MCF 10A (cell line): ENCODE results near the gene OR56A3. TPM values are rescaled to one million over a fixed set of nuclear protein-coding genes. Genes with fewer than 3 reads are reported as not detected.

Experiments
- BruUV-seq: library from RNA; stranded (reverse); fragments of 400-500 nt; replicated peaks from 2 replicates; lab custom pipeline; 2021; lab: Mats Ljungman, UMichigan
- CTCF ChIA-PET: fragments of 300-600 bp; sonication (Branson Sonifier 250); formaldehyde crosslinking; extraction: SDS; loops from one replicate; lab custom pipeline; 2021; ENCODE audit warnings: antibody characterized with exemption, inconsistent platforms; lab: Yijun Ruan, JAX
- POLR2A ChIA-PET: fragments of 300-600, 350-650 bp; sonication (Branson Sonifier 250); formaldehyde crosslinking; extraction: SDS; loops from one replicate; lab custom pipeline; 2020; ENCODE audit warnings: antibody characterized with exemption, inconsistent platforms; lab: Yijun Ruan, JAX
- DNase-seq: peaks from one replicate; pipeline ENCODE4 v3.0.0-alpha.2; 2018; ENCODE audit not compliant: unreplicated experiment
- H3K27ac Mint-ChIP-seq: one replicate; pipeline ENCODE4 v1.8.0; 2022; ENCODE audit warnings: mild to moderate bottlenecking, low read depth, mixed read lengths; ENCODE audit not compliant: unreplicated experiment
- H3K27me3 Mint-ChIP-seq: one replicate; pipeline ENCODE4 v1.8.0; 2022; ENCODE audit warnings: mixed read lengths; ENCODE audit not compliant: insufficient read depth, unreplicated experiment
- H3K36me3 Mint-ChIP-seq: one replicate; pipeline ENCODE4 v1.8.0; 2022; ENCODE audit warnings: mild to moderate bottlenecking, moderate library complexity, mixed read lengths; ENCODE audit not compliant: insufficient read depth, unreplicated experiment
- H3K4me1 Mint-ChIP-seq: one replicate; pipeline ENCODE4 v1.8.0; 2022; ENCODE audit warnings: mixed read lengths; ENCODE audit not compliant: insufficient read depth, unreplicated experiment
- H3K4me3 Mint-ChIP-seq: one replicate; pipeline ENCODE4 v1.8.0; 2022; ENCODE audit warnings: mild to moderate bottlenecking, moderate library complexity, mixed read lengths; ENCODE audit not compliant: unreplicated experiment
- H3K9me3 Mint-ChIP-seq: one replicate; pipeline ENCODE4 v1.8.0; 2022; ENCODE audit warnings: mixed read lengths; ENCODE audit not compliant: unreplicated experiment
- intact Hi-C: fragments of 100-400 bp; cut with micrococcal nuclease; formaldehyde crosslinking; loops from 2 replicates; pipeline ENCODE4 v1.14.1; 2022
- total RNA-seq: library from RNA; stranded (reverse); gene quantifications from 2 replicates; pipeline ENCODE4 v1.2.3, GENCODE V29; 2022
- TF ChIP-seq, protein P1 (sequence below): fragments of 200-600 bp; IDR thresholded peaks from one replicate; pipeline ENCODE4 v1.8.0; 2022; ENCODE audit warnings: antibody characterized with exemption, mild to moderate bottlenecking; ENCODE audit not compliant: unreplicated experiment

Gene OR56A3
- total RNA-seq, 1 experiment from 2014 or later: not detected

DNA sequence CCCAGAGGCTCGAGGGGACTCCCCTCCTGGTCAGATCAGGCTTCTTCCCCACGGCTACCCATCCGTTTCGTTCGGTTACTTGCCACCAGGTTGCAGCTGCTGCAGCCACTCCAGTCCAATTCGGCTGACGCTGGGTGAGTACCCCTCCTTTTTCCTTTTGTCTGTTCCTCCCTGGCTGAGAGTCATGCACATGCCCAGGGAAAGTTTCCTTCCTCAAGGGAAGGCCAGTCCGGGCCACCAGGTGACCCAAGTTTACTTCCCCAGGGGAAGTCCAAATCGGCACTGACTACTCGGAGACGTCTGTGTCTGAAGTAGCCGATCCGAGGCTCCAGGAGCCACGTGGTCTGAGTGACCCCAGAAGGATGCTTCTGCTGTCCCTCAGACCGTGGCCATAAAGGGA is 13.2 kb upstream of the OR56A3 start:
- H3K4me3 Mint-ChIP-seq: no peak overlapping the region
- H3K36me3 Mint-ChIP-seq: no peaks in the 10 kb centered on the region
- TF ChIP-seq, protein P1, sequence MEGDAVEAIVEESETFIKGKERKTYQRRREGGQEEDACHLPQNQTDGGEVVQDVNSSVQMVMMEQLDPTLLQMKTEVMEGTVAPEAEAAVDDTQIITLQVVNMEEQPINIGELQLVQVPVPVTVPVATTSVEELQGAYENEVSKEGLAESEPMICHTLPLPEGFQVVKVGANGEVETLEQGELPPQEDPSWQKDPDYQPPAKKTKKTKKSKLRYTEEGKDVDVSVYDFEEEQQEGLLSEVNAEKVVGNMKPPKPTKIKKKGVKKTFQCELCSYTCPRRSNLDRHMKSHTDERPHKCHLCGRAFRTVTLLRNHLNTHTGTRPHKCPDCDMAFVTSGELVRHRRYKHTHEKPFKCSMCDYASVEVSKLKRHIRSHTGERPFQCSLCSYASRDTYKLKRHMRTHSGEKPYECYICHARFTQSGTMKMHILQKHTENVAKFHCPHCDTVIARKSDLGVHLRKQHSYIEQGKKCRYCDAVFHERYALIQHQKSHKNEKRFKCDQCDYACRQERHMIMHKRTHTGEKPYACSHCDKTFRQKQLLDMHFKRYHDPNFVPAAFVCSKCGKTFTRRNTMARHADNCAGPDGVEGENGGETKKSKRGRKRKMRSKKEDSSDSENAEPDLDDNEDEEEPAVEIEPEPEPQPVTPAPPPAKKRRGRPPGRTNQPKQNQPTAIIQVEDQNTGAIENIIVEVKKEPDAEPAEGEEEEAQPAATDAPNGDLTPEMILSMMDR: no peak
- H3K9me3 Mint-ChIP-seq: peaks cover 48% of the 10 kb centered on the region
- ChIA-PET CTCF (no interaction called here), POLR2A (no interaction called here)
- BruUV-seq: no TSS peak
- intact Hi-C loops: no loop called here
- H3K4me1 Mint-ChIP-seq: no peaks in the 10 kb centered on the region
- DNase-seq: no peak
- no peak overlapping the region for H3K27ac Mint-ChIP-seq
- H3K27me3 Mint-ChIP-seq: no peaks in the 10 kb centered on the region

DNA sequence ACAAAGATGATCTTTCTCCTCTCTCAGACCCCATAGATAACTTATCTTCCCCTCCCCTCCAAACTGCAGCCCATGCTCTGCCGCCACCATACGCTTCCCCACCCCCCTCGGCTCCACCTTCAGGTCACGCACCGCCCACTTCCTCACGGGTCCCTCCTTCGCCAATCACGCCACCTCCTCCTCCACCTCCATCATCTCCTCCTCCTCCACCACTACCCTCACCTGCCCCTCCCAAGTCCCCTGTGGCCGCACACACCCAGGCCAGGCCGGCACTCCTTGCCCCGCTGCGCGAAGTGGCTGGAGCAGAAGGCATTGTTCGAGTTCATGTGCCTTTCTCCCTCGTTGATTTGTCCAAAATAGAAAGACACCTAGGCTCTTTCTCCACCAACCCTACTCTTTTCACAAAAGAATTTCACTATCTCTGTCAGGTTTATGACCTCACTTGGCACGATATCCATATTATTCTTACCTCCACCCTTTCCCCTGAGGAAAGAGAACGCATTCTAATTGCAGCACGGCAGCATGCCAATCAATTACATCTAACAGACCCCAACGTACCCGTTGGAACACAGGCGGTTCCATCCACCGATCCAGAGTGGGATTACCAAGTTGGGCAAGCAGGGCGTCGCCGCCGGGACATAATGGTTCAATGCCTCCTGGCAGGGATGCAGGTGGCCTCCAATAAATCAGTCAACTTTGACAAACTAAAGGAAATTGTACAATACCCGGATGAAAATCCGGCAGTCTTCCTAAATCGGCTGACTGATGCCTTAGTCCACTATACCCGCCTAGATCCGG is 12.3 kb upstream of the OR56A3 start:
- H3K4me3 Mint-ChIP-seq: no peak overlapping the region
- DNase-seq: no peak
- intact Hi-C loops: no loop called here
- H3K27ac Mint-ChIP-seq: no peak overlapping the region
- H3K9me3 Mint-ChIP-seq: peaks cover 42% of the 10 kb centered on the region
- no peaks in the 10 kb centered on the region for H3K36me3 Mint-ChIP-seq
- TF ChIP-seq, protein P1: no peak
- CTCF ChIA-PET: no interaction called here
- H3K27me3 Mint-ChIP-seq: no peaks in the 10 kb centered on the region
- H3K4me1 Mint-ChIP-seq: no peaks in the 10 kb centered on the region
- POLR2A ChIA-PET: no interaction called here
- BruUV-seq: no TSS peak

DNA sequence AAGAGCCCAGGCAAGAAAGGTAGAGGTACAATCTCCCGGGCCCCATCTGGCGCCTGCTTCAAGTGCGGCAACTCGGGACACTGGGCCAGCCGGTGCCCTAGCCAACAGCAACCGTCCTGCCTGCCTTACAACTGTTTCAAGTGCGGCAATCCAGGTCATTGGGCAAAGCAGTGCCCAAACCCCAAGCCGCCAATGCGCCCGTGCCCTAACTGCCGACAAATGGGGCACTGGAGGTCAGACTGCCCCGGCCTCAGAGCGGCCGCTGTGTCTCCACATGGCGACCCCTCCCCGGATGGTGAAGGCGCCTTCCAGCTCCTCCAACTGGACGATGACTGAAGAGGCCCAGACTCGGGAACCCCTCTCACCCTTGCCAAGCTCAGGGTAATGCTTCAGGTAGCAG is 11.4 kb upstream of the OR56A3 start:
- no peaks in the 10 kb centered on the region for H3K4me1 Mint-ChIP-seq
- H3K36me3 Mint-ChIP-seq: no peaks in the 10 kb centered on the region
- H3K27ac Mint-ChIP-seq: no peak overlapping the region
- peaks cover 39% of the 10 kb centered on the region for H3K9me3 Mint-ChIP-seq
- TF ChIP-seq, protein P1: no peak
- POLR2A ChIA-PET: no interaction called here
- intact Hi-C loops: no loop called here
- DNase-seq: no peak
- BruUV-seq: no TSS peak
- H3K27me3 Mint-ChIP-seq: no peaks in the 10 kb centered on the region
- H3K4me3 Mint-ChIP-seq: no peak overlapping the region
- CTCF ChIA-PET: no interaction called here

DNA sequence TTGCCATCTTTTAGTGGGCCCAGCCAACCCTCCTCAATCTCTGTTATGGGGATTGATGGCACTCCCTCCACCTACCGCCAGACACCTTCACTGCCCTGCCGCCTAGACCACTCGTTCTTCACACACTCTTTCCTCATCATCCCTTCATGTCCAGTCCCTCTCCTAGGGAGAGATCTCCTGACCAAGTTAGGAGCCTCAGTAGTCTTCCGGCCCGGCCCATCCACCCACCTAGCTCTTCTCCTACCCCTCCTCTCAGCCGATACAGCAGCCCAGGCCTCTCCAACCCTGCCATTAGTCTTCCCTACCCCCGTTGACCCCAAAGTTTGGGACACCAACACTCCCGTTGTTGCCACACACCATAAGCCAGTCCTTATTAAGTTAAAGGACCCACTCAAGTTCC is 11.0 kb upstream of the OR56A3 start:
- no peak overlapping the region for H3K4me3 Mint-ChIP-seq
- H3K27ac Mint-ChIP-seq: no peak overlapping the region
- CTCF ChIA-PET: no interaction called here
- H3K36me3 Mint-ChIP-seq: no peaks in the 10 kb centered on the region
- POLR2A ChIA-PET: no interaction called here
- peaks cover 39% of the 10 kb centered on the region for H3K9me3 Mint-ChIP-seq
- no peaks in the 10 kb centered on the region for H3K4me1 Mint-ChIP-seq
- H3K27me3 Mint-ChIP-seq: no peaks in the 10 kb centered on the region
- no peak for DNase-seq
- intact Hi-C loops: no loop called here
- BruUV-seq: no TSS peak
- TF ChIP-seq, protein P1: no peak
